ENCODE results near the gene GALK2.

The GALK2 gene

DNA sequence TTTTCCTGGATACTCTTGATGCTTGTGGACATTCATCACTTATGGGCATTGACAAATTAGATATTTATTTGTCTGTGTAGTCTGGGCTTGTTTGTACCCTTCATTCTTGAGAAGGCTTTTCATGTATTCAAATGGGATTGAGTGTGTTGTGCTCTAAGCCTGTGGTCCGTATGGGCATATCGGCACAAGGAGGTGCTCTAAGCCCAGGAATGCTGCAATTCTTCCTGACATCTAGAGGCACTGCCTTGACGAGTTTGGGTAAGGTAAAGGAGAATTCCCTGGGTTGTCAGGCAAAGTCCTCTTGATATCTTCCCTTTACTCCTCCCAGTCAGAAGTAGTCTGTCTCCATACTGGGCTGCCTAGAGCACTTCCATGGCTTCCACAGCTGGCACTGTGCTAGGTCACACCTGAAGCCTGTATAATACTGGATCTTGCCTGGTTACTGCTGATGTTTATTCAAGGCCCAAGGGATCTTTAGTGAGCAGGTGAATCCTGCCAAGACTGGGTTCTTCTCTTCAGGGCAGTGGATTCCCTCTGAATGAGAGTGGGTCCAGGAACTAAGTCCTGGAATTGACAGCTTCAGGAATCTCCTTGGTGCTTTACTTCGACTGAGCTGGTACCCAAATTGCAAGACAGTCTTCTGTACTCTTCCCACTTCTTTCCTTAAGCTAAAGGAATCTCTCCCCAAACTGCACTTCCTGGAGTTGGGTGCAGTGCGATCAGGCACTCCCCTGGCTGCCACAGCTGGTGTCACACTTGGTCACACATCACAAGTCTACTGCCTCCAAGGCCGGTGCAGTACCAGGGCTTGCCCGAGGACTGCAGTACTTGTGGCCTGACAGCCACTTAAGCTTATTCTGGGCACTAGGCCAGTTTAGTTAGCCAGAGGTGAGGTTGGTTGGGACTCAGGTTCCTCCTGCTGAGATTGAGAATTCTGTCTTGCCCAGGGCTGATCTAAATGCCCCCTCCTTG lies 46.0 kb downstream of the GALK2 start:
- Histone ChIP-seq H3K27me3 (ENCODE audit: control insufficient read depth in 3 of 3, insufficient read depth in 3 of 3, low read depth in 1 of 3, low read length in 3 of 3) (no peaks in the 10 kb centered on the region), H3K14ac (ENCODE audit: low read length) (no peak overlapping the region), H3K9me3 (replicated peaks in 1 of 2; ENCODE audit: control insufficient read depth in 2 of 2, insufficient read depth in 1 of 2, low read depth in 1 of 2, low read length in 2 of 2) (no peaks in the 10 kb centered on the region), H3K27ac (replicated peaks; ENCODE audit: low read length) (no peak overlapping the region), H3K18ac (ENCODE audit: low read length) (no peak overlapping the region), H2AFZ (ENCODE audit: low read length) (no peak overlapping the region), H3K4me2 (ENCODE audit: insufficient read depth, low read length, poor library complexity, severe bottlenecking) (no peak overlapping the region), H3K4me1 (ENCODE audit: control insufficient read depth in 2 of 2, insufficient read depth in 1 of 2, low read depth in 1 of 2, low read length in 2 of 2) (no peaks in the 10 kb centered on the region), H3K4me3 (ENCODE audit: low read length in 2 of 2) (no peak overlapping the region), H2BK5ac (ENCODE audit: low read length) (no peak overlapping the region), H2BK15ac (ENCODE audit: low read length) (no peak overlapping the region), H4K8ac (ENCODE audit: low read depth, low read length) (no peak overlapping the region), H3K4ac (ENCODE audit: low read length) (no peak overlapping the region), H3K9ac (ENCODE audit: low read depth, low read length, poor library complexity) (no peak overlapping the region), H2AK5ac (ENCODE audit: low read depth, low read length) (no peak overlapping the region), H2BK120ac (ENCODE audit: low read depth, low read length) (no peak overlapping the region), H3K36me3 (replicated peaks in 1 of 2; ENCODE audit: control insufficient read depth in 2 of 2, insufficient read depth in 2 of 2, low read length in 2 of 2) (peaks cover 0 to 4% of the 10 kb centered on the region in 2 donors), H3K79me1 (ENCODE audit: low read depth, low read length) (no peaks in the 10 kb centered on the region), H4K91ac (ENCODE audit: low read depth, low read length, poor library complexity) (no peak overlapping the region), H3K23ac (ENCODE audit: low read depth, low read length, poor library complexity) (no peak overlapping the region), H2BK12ac (ENCODE audit: low read length) (no peak overlapping the region)
- no CpG with 5 or more reads among the region's 7 CpGs for WGBS, 2 donors (ENCODE audit: extremely low coverage in 2 of 2, insufficient read length in 2 of 2, insufficient replicate concordance in 1 of 2)
- DNase-seq (ENCODE audit: low spot score): no peak

DNA sequence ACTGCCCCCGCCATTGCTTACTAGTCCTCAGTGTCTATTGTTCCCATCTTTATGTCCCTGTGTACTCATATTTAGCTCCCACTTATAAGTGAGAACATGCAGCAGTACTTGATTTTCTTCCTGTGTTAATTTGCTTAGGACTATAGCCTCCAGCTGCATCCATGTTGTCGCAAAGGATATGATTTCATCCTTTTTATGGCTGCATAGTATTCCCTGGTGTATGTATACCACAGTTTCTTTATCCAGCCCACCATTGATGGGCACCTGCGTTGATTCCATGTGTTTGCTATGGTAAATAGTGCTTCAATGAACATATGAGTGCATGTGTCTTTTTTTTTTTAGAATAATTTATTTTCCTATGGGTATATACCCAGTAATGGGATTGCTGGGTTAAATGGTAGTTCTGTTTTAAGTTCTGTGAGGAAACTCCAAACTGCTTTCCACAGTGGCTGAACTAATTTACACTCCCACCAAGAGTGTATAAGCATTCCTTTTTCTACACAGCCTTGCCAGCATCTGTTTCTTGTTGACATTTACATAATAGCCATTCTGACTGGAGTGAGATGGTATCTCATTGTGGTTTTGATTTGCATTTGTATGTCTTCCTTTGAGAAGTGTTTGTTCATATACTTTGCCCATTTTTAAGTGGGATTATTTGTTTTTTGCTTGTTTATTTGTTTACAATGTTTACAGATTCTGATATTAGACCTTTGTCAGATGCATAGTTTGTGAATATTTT lies 53.7 kb downstream of the GALK2 start:
- no CpG with 5 or more reads among the region's 3 CpGs for WGBS, 2 donors (ENCODE audit: extremely low coverage in 2 of 2, insufficient read length in 2 of 2, insufficient replicate concordance in 1 of 2)
- Histone ChIP-seq H3K79me1 (ENCODE audit: low read depth, low read length) (no peaks in the 10 kb centered on the region), H3K18ac (ENCODE audit: low read length) (no peak overlapping the region), H2BK120ac (ENCODE audit: low read depth, low read length) (no peak overlapping the region), H2AFZ (ENCODE audit: low read length) (no peak overlapping the region), H3K4me2 (ENCODE audit: insufficient read depth, low read length, poor library complexity, severe bottlenecking) (no peak overlapping the region), H3K27me3 (ENCODE audit: control insufficient read depth in 3 of 3, insufficient read depth in 3 of 3, low read depth in 1 of 3, low read length in 3 of 3) (peaks cover 0 to 2% (median 0%) of the 10 kb centered on the region in 3 experiments), H3K36me3 (replicated peaks in 1 of 2; ENCODE audit: control insufficient read depth in 2 of 2, insufficient read depth in 2 of 2, low read length in 2 of 2) (no peaks in the 10 kb centered on the region), H4K91ac (ENCODE audit: low read depth, low read length, poor library complexity) (no peak overlapping the region), H3K4ac (ENCODE audit: low read length) (no peak overlapping the region), H4K8ac (ENCODE audit: low read depth, low read length) (no peak overlapping the region), H2BK5ac (ENCODE audit: low read length) (no peak overlapping the region), H2BK15ac (ENCODE audit: low read length) (no peak overlapping the region), H2AK5ac (ENCODE audit: low read depth, low read length) (no peak overlapping the region), H3K27ac (replicated peaks; ENCODE audit: low read length) (no peak overlapping the region), H2BK12ac (ENCODE audit: low read length) (no peak overlapping the region), H3K9ac (ENCODE audit: low read depth, low read length, poor library complexity) (no peak overlapping the region), H3K4me1 (ENCODE audit: control insufficient read depth in 2 of 2, insufficient read depth in 1 of 2, low read depth in 1 of 2, low read length in 2 of 2) (peaks cover 0 to 4% of the 10 kb centered on the region in 2 donors), H3K14ac (ENCODE audit: low read length) (no peak overlapping the region), H3K23ac (ENCODE audit: low read depth, low read length, poor library complexity) (no peak overlapping the region), H3K9me3 (replicated peaks in 1 of 2; ENCODE audit: control insufficient read depth in 2 of 2, insufficient read depth in 1 of 2, low read depth in 1 of 2, low read length in 2 of 2) (peaks cover 0 to 7% of the 10 kb centered on the region in 2 donors), H3K4me3 (ENCODE audit: low read length in 2 of 2) (no peak overlapping the region)
- DNase-seq (ENCODE audit: low spot score): no peak

- H2AK5ac ChIP-seq (ENCODE audit: low read depth, low read length): no peak overlapping the region
- peaks cover 3 to 7% of the 10 kb centered on the region in 2 donors for H3K9me3 ChIP-seq (replicated peaks in 1 of 2; ENCODE audit: control insufficient read depth in 2 of 2, insufficient read depth in 1 of 2, low read depth in 1 of 2, low read length in 2 of 2)
- H3K27me3 ChIP-seq (ENCODE audit: control insufficient read depth in 3 of 3, insufficient read depth in 3 of 3, low read depth in 1 of 3, low read length in 3 of 3): peaks cover 0 to 2% (median 0%) of the 10 kb centered on the region in 3 experiments
- H3K4me3 ChIP-seq (ENCODE audit: low read length in 2 of 2): no peak overlapping the region
- H3K4me2 ChIP-seq (ENCODE audit: insufficient read depth, low read length, poor library complexity, severe bottlenecking): no peak overlapping the region
- no peak overlapping the region for H3K14ac ChIP-seq (ENCODE audit: low read length)
- no peak overlapping the region for H2AFZ ChIP-seq (ENCODE audit: low read length)
- H2BK120ac ChIP-seq (ENCODE audit: low read depth, low read length): no peak overlapping the region
- H3K18ac ChIP-seq (ENCODE audit: low read length): no peak overlapping the region
- H3K23ac ChIP-seq (ENCODE audit: low read depth, low read length, poor library complexity): no peak overlapping the region
- H3K9ac ChIP-seq (ENCODE audit: low read depth, low read length, poor library complexity): no peak overlapping the region
- no peak overlapping the region for H3K4ac ChIP-seq (ENCODE audit: low read length)
- H3K4me1 ChIP-seq (ENCODE audit: control insufficient read depth in 2 of 2, insufficient read depth in 1 of 2, low read depth in 1 of 2, low read length in 2 of 2): peaks cover 0 to 4% of the 10 kb centered on the region in 2 donors
- no peak overlapping the region for H3K27ac ChIP-seq (replicated peaks; ENCODE audit: low read length)
- H2BK15ac ChIP-seq (ENCODE audit: low read length): no peak overlapping the region
- H3K36me3 ChIP-seq (replicated peaks in 1 of 2; ENCODE audit: control insufficient read depth in 2 of 2, insufficient read depth in 2 of 2, low read length in 2 of 2): peaks cover 0 to 2% of the 10 kb centered on the region in 2 donors
- WGBS, 2 donors (ENCODE audit: extremely low coverage in 2 of 2, insufficient read length in 2 of 2, insufficient replicate concordance in 1 of 2): no CpG with 5 or more reads among the region's 3 CpGs
- H4K8ac ChIP-seq (ENCODE audit: low read depth, low read length): no peak overlapping the region
- H2BK5ac ChIP-seq (ENCODE audit: low read length): no peak overlapping the region
- H4K91ac ChIP-seq (ENCODE audit: low read depth, low read length, poor library complexity): no peak overlapping the region
- no peaks in the 10 kb centered on the region for H3K79me1 ChIP-seq (ENCODE audit: low read depth, low read length)
- no peak overlapping the region for H2BK12ac ChIP-seq (ENCODE audit: low read length)
- DNase-seq (ENCODE audit: low spot score): peak; percentile 23
Measured at GRCh38 chr15:49225572-49226281, 55.7 kb downstream of the GALK2 start.
